ENCODE results near the gene DAB1.

The DAB1 gene

DNA sequence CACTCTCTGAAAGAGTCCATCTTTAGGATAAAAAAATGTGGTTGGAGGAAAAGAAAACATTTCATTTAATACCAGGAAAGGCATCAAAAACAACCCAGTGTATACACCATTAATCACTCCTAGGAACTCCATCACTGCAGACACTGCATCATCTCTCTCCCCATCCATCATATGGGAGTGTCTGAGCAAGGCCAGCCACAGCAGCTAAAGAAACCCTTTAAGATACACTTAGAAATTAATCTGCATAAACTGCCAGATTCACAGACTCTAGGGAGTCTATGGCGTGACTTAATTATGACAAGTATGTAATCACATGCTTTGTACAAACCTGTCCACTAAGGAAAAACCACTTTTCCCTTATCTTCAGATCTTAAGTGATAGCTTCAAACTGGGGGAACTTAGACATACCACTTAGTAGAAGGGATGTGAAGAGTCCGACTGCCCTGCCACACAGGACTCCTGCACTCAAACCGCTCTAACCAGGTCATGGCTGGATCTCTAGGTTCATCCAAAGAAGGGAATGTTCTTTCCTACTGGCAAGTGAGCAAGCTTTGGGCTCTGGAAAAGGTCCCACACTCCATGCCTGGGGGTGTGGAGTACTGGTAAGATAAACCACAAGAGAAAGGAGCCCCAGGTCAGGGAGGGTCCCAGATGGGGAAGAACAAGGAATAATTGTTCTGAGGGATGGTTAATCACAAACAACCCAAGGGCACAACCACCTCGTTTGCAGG lies 397.1 kb downstream of the DAB1 start:
- Histone ChIP-seq H3K27me3 (ENCODE audit: low read length) (no peaks in the 10 kb centered on the region), H3K36me3 (ENCODE audit: low read length) (no peaks in the 10 kb centered on the region), H3K9ac (ENCODE audit: low read length) (no peak overlapping the region), H3F3A (ENCODE audit: insufficient read depth) (no peaks in the 10 kb centered on the region), H3K9me2 (replicated peaks; ENCODE audit: insufficient read depth, low read length) (no peaks in the 10 kb centered on the region), H3K4me2 (ENCODE audit: low read depth, low read length, poor library complexity, severe bottlenecking) (no peak overlapping the region), H3K79me2 (ENCODE audit: insufficient read depth, low read length) (no peaks in the 10 kb centered on the region), H3K9me3 (ENCODE audit: insufficient read depth, low read length) (no peaks in the 10 kb centered on the region), H4K20me1 (ENCODE audit: low read depth, low read length) (no peaks in the 10 kb centered on the region), H3K4me3 (ENCODE audit: insufficient read depth, low read length, poor library complexity, severe bottlenecking) (no peak overlapping the region), H2AFZ (ENCODE audit: low read depth, low read length, severe bottlenecking) (no peak overlapping the region), H3K27ac (ENCODE audit: low read depth, low read length) (no peak overlapping the region)
- TF ChIP-seq, protein P1, sequence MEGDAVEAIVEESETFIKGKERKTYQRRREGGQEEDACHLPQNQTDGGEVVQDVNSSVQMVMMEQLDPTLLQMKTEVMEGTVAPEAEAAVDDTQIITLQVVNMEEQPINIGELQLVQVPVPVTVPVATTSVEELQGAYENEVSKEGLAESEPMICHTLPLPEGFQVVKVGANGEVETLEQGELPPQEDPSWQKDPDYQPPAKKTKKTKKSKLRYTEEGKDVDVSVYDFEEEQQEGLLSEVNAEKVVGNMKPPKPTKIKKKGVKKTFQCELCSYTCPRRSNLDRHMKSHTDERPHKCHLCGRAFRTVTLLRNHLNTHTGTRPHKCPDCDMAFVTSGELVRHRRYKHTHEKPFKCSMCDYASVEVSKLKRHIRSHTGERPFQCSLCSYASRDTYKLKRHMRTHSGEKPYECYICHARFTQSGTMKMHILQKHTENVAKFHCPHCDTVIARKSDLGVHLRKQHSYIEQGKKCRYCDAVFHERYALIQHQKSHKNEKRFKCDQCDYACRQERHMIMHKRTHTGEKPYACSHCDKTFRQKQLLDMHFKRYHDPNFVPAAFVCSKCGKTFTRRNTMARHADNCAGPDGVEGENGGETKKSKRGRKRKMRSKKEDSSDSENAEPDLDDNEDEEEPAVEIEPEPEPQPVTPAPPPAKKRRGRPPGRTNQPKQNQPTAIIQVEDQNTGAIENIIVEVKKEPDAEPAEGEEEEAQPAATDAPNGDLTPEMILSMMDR (IDR thresholded peaks at IDR 0.05; ENCODE audit: insufficient read depth, low read length, poor library complexity, severe bottlenecking): no peak
- TF ChIP-seq EZH2phosphoT487 (conservative IDR thresholded peaks at IDR 0.05; ENCODE audit: low read length): no peak

DNA sequence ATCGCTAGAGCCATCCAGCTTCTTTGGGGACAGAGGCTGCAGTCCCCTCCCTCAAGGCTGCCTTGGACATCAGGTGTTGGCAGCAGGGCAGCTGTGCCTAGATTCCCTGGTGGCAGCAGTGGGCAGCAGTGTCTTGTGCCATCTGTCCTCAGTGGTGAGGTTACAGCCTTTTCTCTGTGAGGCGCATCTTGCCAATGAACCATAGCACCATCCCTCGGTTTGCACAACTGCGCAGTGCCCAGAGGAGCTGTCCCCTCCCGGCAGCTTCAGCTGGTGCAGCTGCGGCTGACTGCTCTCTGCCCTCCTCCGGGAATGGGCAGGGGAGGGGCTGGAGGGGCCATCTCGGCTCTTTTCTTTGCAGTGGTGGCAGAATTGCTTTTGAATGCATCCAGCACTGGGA lies 399.0 kb downstream of the DAB1 start:
- Histone ChIP-seq H3K9ac (ENCODE audit: low read length) (no peak overlapping the region), H4K20me1 (ENCODE audit: low read depth, low read length) (no peaks in the 10 kb centered on the region), H3K79me2 (ENCODE audit: insufficient read depth, low read length) (no peaks in the 10 kb centered on the region), H2AFZ (ENCODE audit: low read depth, low read length, severe bottlenecking) (no peak overlapping the region), H3K4me3 (ENCODE audit: insufficient read depth, low read length, poor library complexity, severe bottlenecking) (no peak overlapping the region), H3K27ac (ENCODE audit: low read depth, low read length) (no peak overlapping the region), H3K27me3 (ENCODE audit: low read length) (no peaks in the 10 kb centered on the region), H3K36me3 (ENCODE audit: low read length) (no peaks in the 10 kb centered on the region), H3K9me2 (replicated peaks; ENCODE audit: insufficient read depth, low read length) (no peaks in the 10 kb centered on the region), H3K9me3 (ENCODE audit: insufficient read depth, low read length) (no peaks in the 10 kb centered on the region), H3K4me2 (ENCODE audit: low read depth, low read length, poor library complexity, severe bottlenecking) (no peak overlapping the region), H3F3A (ENCODE audit: insufficient read depth) (no peaks in the 10 kb centered on the region)
- TF ChIP-seq, protein P1 (IDR thresholded peaks at IDR 0.05; ENCODE audit: insufficient read depth, low read length, poor library complexity, severe bottlenecking): no peak
- no peak for TF ChIP-seq EZH2phosphoT487 (conservative IDR thresholded peaks at IDR 0.05; ENCODE audit: low read length)

DNA sequence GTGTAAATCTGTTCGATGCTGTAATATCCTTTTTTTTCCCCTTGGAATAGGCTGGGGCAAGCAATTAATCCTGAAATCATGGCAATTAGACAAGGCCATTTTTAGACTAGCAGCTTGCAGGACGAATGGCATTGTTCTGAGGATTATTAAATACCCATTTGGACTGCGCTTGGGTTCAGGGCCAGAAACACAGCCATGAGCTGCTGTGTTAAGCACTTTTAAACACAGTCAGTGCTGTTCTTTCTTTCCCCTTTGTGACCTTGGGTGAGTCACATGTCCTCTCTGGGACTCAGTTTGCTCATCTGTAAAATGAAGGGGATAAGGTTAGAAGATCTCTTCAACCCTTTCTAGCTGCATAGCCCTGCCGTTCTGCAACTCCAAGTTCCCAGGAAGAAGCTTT lies 399.4 kb downstream of the DAB1 start:
- Histone ChIP-seq H3K9me3 (ENCODE audit: insufficient read depth, low read length) (no peaks in the 10 kb centered on the region), H3K27me3 (ENCODE audit: low read length) (no peaks in the 10 kb centered on the region), H3K79me2 (ENCODE audit: insufficient read depth, low read length) (no peaks in the 10 kb centered on the region), H2AFZ (ENCODE audit: low read depth, low read length, severe bottlenecking) (no peak overlapping the region), H3F3A (ENCODE audit: insufficient read depth) (no peaks in the 10 kb centered on the region), H4K20me1 (ENCODE audit: low read depth, low read length) (no peaks in the 10 kb centered on the region), H3K9ac (ENCODE audit: low read length) (no peak overlapping the region), H3K36me3 (ENCODE audit: low read length) (no peaks in the 10 kb centered on the region), H3K27ac (ENCODE audit: low read depth, low read length) (no peak overlapping the region), H3K4me2 (ENCODE audit: low read depth, low read length, poor library complexity, severe bottlenecking) (no peak overlapping the region), H3K4me3 (ENCODE audit: insufficient read depth, low read length, poor library complexity, severe bottlenecking) (no peak overlapping the region), H3K9me2 (replicated peaks; ENCODE audit: insufficient read depth, low read length) (no peaks in the 10 kb centered on the region)
- TF ChIP-seq EZH2phosphoT487 (conservative IDR thresholded peaks at IDR 0.05; ENCODE audit: low read length): no peak
- TF ChIP-seq, protein P1 (IDR thresholded peaks at IDR 0.05; ENCODE audit: insufficient read depth, low read length, poor library complexity, severe bottlenecking): no peak
